ENCODE measurements around the gene FAF2.

- TF ChIP-seq GATA2 (IDR thresholded peaks at IDR 0.05; ENCODE audit: low read depth, low read length) = no peak
- no peak for TF ChIP-seq GATA3 (IDR thresholded peaks at IDR 0.05; ENCODE audit: low read depth, low read length)
These were observed 7.1 kb upstream of the FAF2 start for GRCh38 chr5:176440927-176441706.
